GM12891 (cell line): ENCODE measurements around the gene ACLY.

ENCODE experiments used
- DNase-seq: peaks from one replicate; pipeline ENCODE4 v3.0.0; 2011; ENCODE audit warnings: low spot score; ENCODE audit not compliant: insufficient read length
- FAIRE-seq: peaks from 2 replicates; lab custom pipeline; 2011; peaks lifted over from hg19 to GRCh38; lab: Jason Lieb, UNC
- PAX5 ChIP-seq: IDR thresholded peaks from 2 replicates; pipeline ENCODE4 v1.6.1; 2011; ENCODE audit warnings: low read length, moderate library complexity, mild to moderate bottlenecking; ENCODE audit not compliant: insufficient read depth, severe bottlenecking
- POLR2A ChIP-seq: IDR thresholded peaks from 2 replicates; pipeline ENCODE4 v1.6.1; 2011; ENCODE audit warnings: low read depth, low read length, control low read depth
- POLR2AphosphoS5 ChIP-seq: IDR thresholded peaks from 2 replicates; pipeline ENCODE4 v1.6.1; 2011; ENCODE audit warnings: low read depth, low read length, control low read depth
- POU2F2 ChIP-seq: IDR thresholded peaks from 2 replicates; pipeline ENCODE4 v1.6.1; 2011; ENCODE audit warnings: low read depth, mild to moderate bottlenecking, control low read depth, low read length, moderate library complexity
- SPI1 ChIP-seq: IDR thresholded peaks from 2 replicates; pipeline ENCODE4 v1.6.1; 2011; ENCODE audit warnings: low read depth, low read length, control low read depth
- TAF1 ChIP-seq: IDR thresholded peaks from 2 replicates; pipeline ENCODE4 v1.6.1; 2011; ENCODE audit warnings: low read depth, low read length, control low read depth

Gene ACLY

DNA sequence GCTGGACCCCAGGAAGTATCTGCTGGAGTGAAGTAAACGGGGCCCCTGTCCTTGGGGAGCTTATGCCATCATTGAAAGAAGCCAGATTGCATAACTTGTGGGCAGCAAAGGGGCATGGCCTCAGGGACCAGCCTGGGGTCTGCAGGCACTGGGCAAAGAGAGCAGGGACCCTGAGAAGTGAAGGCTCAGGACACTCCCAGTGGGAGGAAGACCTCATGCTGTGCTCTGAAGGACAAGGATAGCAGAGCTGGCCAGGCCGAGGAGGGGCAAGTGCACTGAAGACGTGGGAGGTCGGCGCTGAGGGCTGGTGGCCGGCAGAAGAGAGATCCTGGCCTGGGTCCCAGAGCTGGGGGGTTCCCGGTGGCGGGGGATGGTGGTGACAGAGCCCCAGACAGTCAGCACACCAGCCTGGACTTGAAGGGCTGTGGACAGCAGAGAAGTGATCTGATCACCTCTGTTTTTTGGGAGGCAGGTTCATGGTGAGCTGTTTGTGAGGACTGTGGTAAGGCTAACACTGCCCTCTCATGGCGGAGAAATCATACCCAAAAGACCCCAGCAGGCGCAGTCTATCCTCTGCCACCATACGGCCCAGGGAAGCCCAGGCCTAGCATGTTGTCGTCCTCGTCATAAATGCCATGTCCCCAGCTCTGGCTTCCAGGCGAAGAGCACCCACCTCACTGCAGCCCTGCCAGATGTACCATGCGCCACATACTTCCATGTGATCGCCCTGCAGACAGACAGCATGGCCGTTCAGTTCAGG lies 40.8 kb upstream of the ACLY start:
- TF ChIP-seq TAF1: no peak
- no peak for TF ChIP-seq PAX5
- no peak for TF ChIP-seq SPI1
- no peak for TF ChIP-seq POLR2A
- TF ChIP-seq POU2F2: no peak
- TF ChIP-seq POLR2AphosphoS5: no peak
- FAIRE-seq (no peak), DNase-seq (no peak)

DNA sequence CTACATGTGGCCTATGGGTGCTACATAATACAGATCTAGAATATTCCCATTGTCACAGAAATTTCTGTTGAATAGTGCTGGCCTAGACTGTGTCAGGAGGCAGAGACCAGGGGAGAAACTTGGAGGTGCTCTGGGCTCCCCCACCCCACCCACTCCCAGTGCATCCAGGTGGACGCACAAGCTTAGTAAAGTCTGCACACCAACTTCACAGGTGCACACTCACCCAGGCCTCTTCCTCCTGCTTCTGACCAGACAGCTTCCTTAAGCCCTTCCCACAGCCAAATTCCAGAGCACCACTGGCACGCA lies 40.2 kb upstream of the ACLY start:
- TF ChIP-seq TAF1: no peak
- no peak for TF ChIP-seq POU2F2
- no peak for TF ChIP-seq POLR2A
- TF ChIP-seq PAX5: no peak
- no peak for TF ChIP-seq POLR2AphosphoS5
- no peak for TF ChIP-seq SPI1
- FAIRE-seq (no peak), DNase-seq (no peak)

GRCh38 chr17:41957869-41958439 lies 39.2 kb upstream of the ACLY start:
- DNase-seq: no peak
- TF ChIP-seq POU2F2 (no peak), POLR2A (no peak), POLR2AphosphoS5 (no peak), SPI1 (no peak), TAF1 (no peak), PAX5 (no peak)
- FAIRE-seq: no peak

DNA sequence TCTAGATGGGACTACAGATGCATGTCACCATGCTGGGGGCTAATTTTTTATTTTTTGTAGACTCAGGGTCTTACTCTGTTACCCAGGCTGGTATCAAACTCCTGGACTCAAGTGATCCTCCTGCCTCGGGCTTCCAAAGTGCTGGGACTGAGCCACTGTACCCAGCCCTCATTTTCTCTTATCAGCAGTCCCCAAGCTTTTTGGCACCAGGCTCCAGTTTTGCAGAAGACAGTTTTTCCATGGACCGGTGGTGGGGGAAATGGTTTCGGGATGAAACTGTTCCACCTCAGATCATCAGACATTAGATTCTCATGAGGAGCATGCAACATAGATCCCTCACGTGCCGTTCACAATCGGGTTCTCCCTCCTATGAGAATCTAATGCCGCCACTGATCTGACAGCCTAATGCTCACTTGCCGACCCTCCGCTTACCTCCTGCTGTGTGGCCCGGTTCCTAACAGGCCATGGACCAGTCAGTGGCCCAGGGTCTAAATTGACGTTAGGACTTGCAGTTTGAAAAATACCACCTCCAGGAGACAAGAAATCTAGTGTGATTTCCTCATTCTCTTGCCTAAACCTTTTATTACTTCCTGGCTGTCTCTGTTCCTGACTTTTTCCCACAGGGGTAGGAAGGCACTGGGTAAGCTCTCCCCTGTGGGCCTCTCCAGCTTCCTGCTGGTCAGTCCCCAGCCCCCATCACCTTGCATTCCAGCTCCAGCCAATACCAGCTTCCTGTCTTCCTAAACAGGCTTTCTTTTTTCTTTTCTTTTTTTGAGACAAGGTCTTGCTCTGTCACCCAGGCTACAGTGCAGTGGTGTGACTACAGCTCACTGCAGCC lies 38.5 kb upstream of the ACLY start:
- TF ChIP-seq POLR2AphosphoS5 (no peak), PAX5 (no peak), SPI1 (no peak), POU2F2 (no peak), POLR2A (no peak), TAF1 (no peak)

DNA sequence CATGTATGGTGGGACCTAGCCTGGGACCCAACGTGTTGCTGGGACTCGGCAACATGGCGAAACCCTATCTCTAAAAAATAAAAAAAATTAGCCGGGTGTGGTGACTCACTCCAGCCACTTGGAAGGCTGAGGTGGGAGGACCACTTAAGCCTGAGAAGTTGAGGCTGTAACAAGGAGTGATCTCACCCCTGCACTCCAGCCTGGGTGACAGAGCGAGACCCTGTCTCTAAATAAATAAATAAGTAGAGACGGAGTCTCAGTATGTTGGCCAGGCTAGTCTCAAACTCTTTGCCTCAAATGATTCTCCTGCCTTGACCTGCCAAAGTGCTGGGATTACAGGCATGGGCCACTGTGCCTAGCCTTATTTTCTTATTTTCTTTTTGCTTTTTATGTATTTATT lies 37.8 kb upstream of the ACLY start:
- DNase-seq (no peak), FAIRE-seq (no peak)
- TF ChIP-seq TAF1 (no peak), POLR2AphosphoS5 (no peak), SPI1 (no peak), POU2F2 (no peak), POLR2A (no peak), PAX5 (no peak)

More for the DNA sequence above, 38.5 kb upstream of the ACLY start:
- no peak for FAIRE-seq
- no peak for DNase-seq

GRCh38 chr17:41948762-41949460 lies 30.2 kb upstream of the ACLY start:
- TF ChIP-seq POLR2AphosphoS5: no peak
- no peak for TF ChIP-seq POLR2A
- TF ChIP-seq TAF1: no peak
- TF ChIP-seq POU2F2: no peak
- TF ChIP-seq SPI1: no peak
- no peak for TF ChIP-seq PAX5
- DNase-seq (no peak), FAIRE-seq (no peak)

GRCh38 chr17:41944943-41945342 lies 26.2 kb upstream of the ACLY start:
- TF ChIP-seq POLR2A: no peak
- no peak for TF ChIP-seq POU2F2
- no peak for TF ChIP-seq TAF1
- no peak for TF ChIP-seq PAX5
- TF ChIP-seq POLR2AphosphoS5: no peak
- TF ChIP-seq SPI1: no peak
- no peak for FAIRE-seq
- DNase-seq: no peak

DNA sequence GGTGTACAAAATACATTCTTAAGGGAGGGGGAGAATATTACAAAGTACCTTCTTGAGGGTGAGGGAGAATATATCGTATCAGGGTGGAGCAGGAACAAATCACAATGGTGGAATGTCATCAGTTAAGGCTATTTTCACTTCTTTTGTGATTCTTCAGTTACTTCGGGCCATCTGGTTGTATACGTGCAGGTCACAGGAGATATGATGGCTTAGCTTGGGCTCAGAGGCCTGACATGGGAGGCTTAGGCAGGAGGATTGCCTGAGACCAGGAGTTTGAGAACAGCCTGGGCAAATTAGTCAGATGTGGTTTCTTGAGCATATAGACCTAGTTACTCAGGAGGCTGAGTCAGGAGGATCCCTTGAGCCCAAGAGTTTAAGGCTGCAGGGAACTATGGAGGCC lies 24.7 kb upstream of the ACLY start:
- DNase-seq: no peak
- FAIRE-seq: no peak
- no peak for TF ChIP-seq POLR2AphosphoS5
- TF ChIP-seq POU2F2: no peak
- no peak for TF ChIP-seq SPI1
- TF ChIP-seq TAF1: no peak
- no peak for TF ChIP-seq PAX5
- no peak for TF ChIP-seq POLR2A
